Hepatocyte (in vitro differentiated cells): ENCODE data around the gene SCAMP3.
A peak's percentile ranks its signal among the peaks of the same experiment; 100 is the strongest.

ENCODE experiments used
- CTCF ChIP-seq: fragments of 200-600 bp; sonication (generic); IDR thresholded peaks from 2 replicates; pipeline ENCODE4 v1.5.1; 2016; ENCODE audit warnings: antibody characterized with exemption, mild to moderate bottlenecking; ENCODE audit not compliant: poor library complexity
- EZH2 ChIP-seq: fragments of 200-600 bp; sonication (generic); IDR thresholded peaks from 2 replicates; pipeline ENCODE4 v1.6.1; 2016; ENCODE audit warnings: antibody characterized with exemption, mild to moderate bottlenecking, borderline replicate concordance
- EZH2phosphoT487 ChIP-seq: fragments of 200-600 bp; sonication (generic); IDR thresholded peaks from one replicate; pipeline ENCODE4 v1.6.1; 2018; ENCODE audit warnings: antibody characterized with exemption, mild to moderate bottlenecking, low read depth, moderate library complexity; ENCODE audit not compliant: unreplicated experiment, severe bottlenecking

- no peak for TF ChIP-seq EZH2phosphoT487
- TF ChIP-seq CTCF: peak; percentile 64
- TF ChIP-seq EZH2: no peak
Measured at GRCh38 chr1:155226188-155226909, 35.8 kb downstream of the SCAMP3 start.
